HCT116 (cell line): Measurements from ENCODE around the gene ZBTB49. TPM values are rescaled to one million over a fixed set of nuclear protein-coding genes. Genes with fewer than 3 reads are reported as not detected.

Experiments used
- ATAC-seq: fragments of 200-7000 bp; cut with Tn5 transposase; 2 replicates; pipeline ENCODE4 v1.9.1; 2020; ENCODE audit warnings: mild to moderate bottlenecking, moderate library complexity
- BruUV-seq: library from RNA; stranded (reverse); fragments of 400-500 nt; replicated peaks from 2 replicates; lab custom pipeline; 2021; lab: Mats Ljungman, UMichigan
- CTCF ChIA-PET: fragments of 300-600 bp; sonication (Branson Sonifier 250); formaldehyde crosslinking; loops from one replicate; lab custom pipeline; 2021; ENCODE audit warnings: antibody characterized with exemption; lab: Charles Lee
- POLR2A ChIA-PET: fragments of 300-600, 350-600 bp; sonication (Branson Sonifier 250); formaldehyde crosslinking; loops from one replicate; lab custom pipeline; 2021; ENCODE audit warnings: antibody characterized with exemption; lab: Charles Lee
- RAD21 ChIA-PET, 2 experiments: fragments of 300-600 bp; sonication (Branson Sonifier 250); formaldehyde crosslinking; loops; one replicate each; lab custom pipeline; 2023; ENCODE audit warnings: low total read pairs in 2 of 2; ENCODE audit not compliant: uncharacterized antibody in 2 of 2, unreplicated experiment in 2 of 2, low non-redundant PET in 1 of 2; lab: Charles Lee
- DNase-seq: peaks from one replicate; pipeline ENCODE4 v3.0.0-alpha.2; 2010; ENCODE audit warnings: low read depth, low spot score
- H2AFZ ChIP-seq: fragments of 200-600 bp; shearing (Covaris generic), sonication (generic); 2 replicates; pipeline ENCODE4 v1.6.1; 2017; ENCODE audit warnings: low read depth, mixed run types, mixed read lengths, antibody characterized with exemption, low read length; ENCODE audit not compliant: poor library complexity, severe bottlenecking
- H3K27ac ChIP-seq: 2 replicates; pipeline ENCODE4 v1.5.1; 2012; ENCODE audit warnings: low read depth, low read length
- H3K27me3 ChIP-seq: fragments of 200-600 bp; sonication (generic); 2 replicates; pipeline ENCODE4 v1.6.1; 2016; ENCODE audit warnings: mixed run types, low read length, mixed read lengths; ENCODE audit not compliant: insufficient read depth
- H3K36me3 ChIP-seq, 2 experiments: fragments of 200-500 bp in 1 of 2; fragments of 200-600 bp in 1 of 2; sonication (Bioruptor generic) in 1 of 2; sonication (generic) in 1 of 2; 2 replicates each; pipeline versions ENCODE4 v1.5.1 to v1.6.1; 2014 to 2016; ENCODE audit warnings: low read length in 2 of 2, inconsistent platforms in 1 of 2, mixed read lengths in 1 of 2, mixed run types in 1 of 2; ENCODE audit not compliant: insufficient read depth in 2 of 2, control insufficient read depth in 1 of 2
- H3K4me1 ChIP-seq, 2 experiments: fragments of 200-600 bp in 1 of 2; sonication (generic) in 1 of 2; 2 replicates each; pipeline versions ENCODE4 v1.5.1 to v1.6.1; 2012 to 2017; ENCODE audit warnings: low read length in 2 of 2, inconsistent platforms in 1 of 2, mild to moderate bottlenecking in 1 of 2, mixed read lengths in 1 of 2, mixed run types in 1 of 2, moderate library complexity in 1 of 2; ENCODE audit not compliant: insufficient read depth in 2 of 2, control insufficient read depth in 1 of 2
- H3K4me2 ChIP-seq: fragments of 200-600 bp; sonication (generic); 2 replicates; pipeline ENCODE4 v1.6.1; 2017; ENCODE audit warnings: mixed run types, low read length, mixed read lengths
- H3K4me3 ChIP-seq, 2 experiments: fragments of 200-600 bp in 1 of 2; sonication (generic) in 1 of 2; replicated peaks in 1 of 2; 2 replicates each; pipeline ENCODE4 v1.5.1; 2011 to 2016; ENCODE audit warnings: low read length in 2 of 2, control low read depth in 1 of 2, low read depth in 1 of 2, mild to moderate bottlenecking in 1 of 2, mixed read lengths in 1 of 2, mixed run types in 1 of 2
- H3K79me2 ChIP-seq: fragments of 200-600 bp; sonication (generic); 2 replicates; pipeline ENCODE4 v1.6.1; 2017; ENCODE audit warnings: mild to moderate bottlenecking, mixed run types, low read length, moderate library complexity, mixed read lengths; ENCODE audit not compliant: insufficient read depth
- H3K9ac ChIP-seq: fragments of 200-600 bp; sonication (generic); 2 replicates; pipeline ENCODE4 v1.6.1; 2016; ENCODE audit warnings: low read length, mixed read lengths
- H3K9me2 ChIP-seq: fragments of 200-600 bp; sonication (generic), shearing (Covaris generic); 2 replicates; pipeline ENCODE4 v1.6.1; 2017; ENCODE audit warnings: mixed run types, mild to moderate bottlenecking, moderate library complexity; ENCODE audit not compliant: insufficient read depth
- H3K9me3 ChIP-seq, 2 experiments: fragments of 200-500 bp in 1 of 2; fragments of 200-600 bp in 1 of 2; sonication (Bioruptor generic) in 1 of 2; sonication (generic) in 1 of 2; 2 replicates each; pipeline ENCODE4 v1.6.1; 2014 to 2017; ENCODE audit warnings: low read length in 2 of 2, mixed read lengths in 2 of 2, inconsistent platforms in 1 of 2, low read depth in 1 of 2, mild to moderate bottlenecking in 1 of 2, mixed run types in 1 of 2, moderate library complexity in 1 of 2; ENCODE audit not compliant: control insufficient read depth in 1 of 2, insufficient read depth in 1 of 2
- H4K20me1 ChIP-seq: fragments of 200-600 bp; sonication (generic), shearing (Covaris generic); 2 replicates; pipeline ENCODE4 v1.6.1; 2017; ENCODE audit warnings: mixed run types, mild to moderate bottlenecking, moderate library complexity; ENCODE audit not compliant: insufficient read depth
- ELF1 ChIP-seq: IDR thresholded peaks from 2 replicates; pipeline ENCODE4 v1.6.1; 2012; ENCODE audit warnings: low read depth, borderline replicate concordance
- EZH2phosphoT487 ChIP-seq: fragments of 200-600 bp; IDR thresholded peaks from 2 replicates; pipeline ENCODE4 v1.6.1; 2018; ENCODE audit warnings: antibody characterized with exemption, borderline replicate concordance
- FOSL1 ChIP-seq: IDR thresholded peaks from 2 replicates; pipeline ENCODE4 v1.6.1; 2012; ENCODE audit warnings: low read depth
- JUND ChIP-seq: IDR thresholded peaks from 2 replicates; pipeline ENCODE4 v1.6.1; 2012
- RAD21 ChIP-seq: IDR thresholded peaks from 2 replicates; pipeline ENCODE4 v1.6.1; 2012; ENCODE audit warnings: low read depth, mild to moderate bottlenecking
- SIN3A ChIP-seq: IDR thresholded peaks from 2 replicates; pipeline ENCODE4 v1.6.1; 2012; ENCODE audit warnings: low read depth
- SP1 ChIP-seq: IDR thresholded peaks from 2 replicates; pipeline ENCODE4 v1.6.1; 2012; ENCODE audit warnings: low read depth
- TCF7L2 ChIP-seq: IDR thresholded peaks from 2 replicates; pipeline ENCODE4 v1.7.0; 2011; ENCODE audit warnings: borderline replicate concordance, inconsistent platforms; ENCODE audit not compliant: insufficient read depth, insufficient read length; ENCODE audit errors: extremely low read depth
- YY1 ChIP-seq: IDR thresholded peaks from 2 replicates; pipeline ENCODE4 v1.6.1; 2011; ENCODE audit warnings: low read length, low read depth, moderate library complexity, mild to moderate bottlenecking; ENCODE audit not compliant: insufficient replicate concordance; ENCODE audit errors: extremely low read depth
- ZFX ChIP-seq: fragments of 450-650 bp; IDR thresholded peaks from 2 replicates; pipeline ENCODE4 v1.6.1; 2017
- intact Hi-C: fragments of 100-400 bp; cut with micrococcal nuclease; formaldehyde crosslinking; loops from 2 replicates; pipeline ENCODE4 v1.10.0; 2022
- total RNA-seq: library from RNA; stranded (reverse); gene quantifications from one replicate; pipeline ENCODE4 v1.2.1, GENCODE V29; 2021; ENCODE audit not compliant: unreplicated experiment
- TF ChIP-seq, protein P1 (sequence below): IDR thresholded peaks from 2 replicates; pipeline ENCODE4 v1.6.1; 2012
- TF ChIP-seq, protein P2 (sequence below), 3 experiments: fragments of 200-600 bp in 1 of 3; sonication (generic) in 1 of 3; IDR thresholded peaks in 2 of 3; conservative IDR thresholded peaks in 1 of 3; 2 replicates each; pipeline ENCODE4 v1.5.1; 2012 to 2017; ENCODE audit warnings: low read depth in 2 of 3, low read length in 2 of 3, antibody characterized with exemption in 1 of 3, borderline replicate concordance in 1 of 3, control low read depth in 1 of 3, mild to moderate bottlenecking in 1 of 3, mixed read lengths in 1 of 3, mixed run types in 1 of 3, moderate library complexity in 1 of 3; ENCODE audit not compliant: insufficient read depth in 1 of 3

The ZBTB49 gene
- total RNA-seq, 1 experiment from 2014 or later: 3.9 TPM

DNA sequence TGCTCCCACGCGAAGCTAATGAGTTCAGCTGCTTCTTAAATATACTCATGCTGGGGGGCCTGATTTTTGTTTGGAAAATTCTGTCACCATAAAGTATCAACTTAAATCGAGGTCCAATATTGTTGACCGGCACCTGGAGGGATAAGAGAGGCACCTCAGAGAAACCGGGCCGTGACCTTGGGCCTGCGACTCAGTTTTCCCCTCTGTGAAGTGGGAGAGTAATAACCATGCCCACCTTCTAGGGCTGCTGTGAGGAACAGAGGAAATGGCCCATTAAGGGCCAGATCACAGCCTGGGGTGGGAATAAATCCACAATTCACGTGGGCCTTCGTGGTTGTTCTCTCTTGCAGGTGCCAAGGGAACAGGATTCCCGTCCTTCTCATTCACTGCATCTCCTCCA is 39.4 kb downstream of the ZBTB49 start:
- Histone ChIP-seq H3K27ac (no peak overlapping the region), H3K9ac (no peak overlapping the region), H3K36me3 (no peaks in the 10 kb centered on the region), H2AFZ (no peak overlapping the region), H3K4me2 (no peak overlapping the region), H3K9me3 (no peaks in the 10 kb centered on the region), H3K79me2 (no peaks in the 10 kb centered on the region), H4K20me1 (no peaks in the 10 kb centered on the region), H3K4me3 (no peak overlapping the region), H3K4me1 (peaks cover 0 to under 1% of the 10 kb centered on the region in 2 experiments; a peak in 1 of 4 replicates), H3K9me2 (no peaks in the 10 kb centered on the region), H3K27me3 (no peaks in the 10 kb centered on the region)
- ChIA-PET CTCF (no interaction called here), RAD21 (no interaction called here), POLR2A (no interaction called here)
- no peak for TF ChIP-seq SP1
- TF ChIP-seq, protein P1, sequence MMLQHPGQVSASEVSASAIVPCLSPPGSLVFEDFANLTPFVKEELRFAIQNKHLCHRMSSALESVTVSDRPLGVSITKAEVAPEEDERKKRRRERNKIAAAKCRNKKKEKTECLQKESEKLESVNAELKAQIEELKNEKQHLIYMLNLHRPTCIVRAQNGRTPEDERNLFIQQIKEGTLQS: no peak
- no peak for TF ChIP-seq RAD21
- TF ChIP-seq SIN3A: no peak
- TF ChIP-seq FOSL1: no peak
- TF ChIP-seq ZFX: no peak
- no peak for TF ChIP-seq TCF7L2
- no peak for TF ChIP-seq EZH2phosphoT487
- no peak for TF ChIP-seq JUND
- no peak for TF ChIP-seq YY1
- no peak for TF ChIP-seq ELF1
- TF ChIP-seq, protein P2, sequence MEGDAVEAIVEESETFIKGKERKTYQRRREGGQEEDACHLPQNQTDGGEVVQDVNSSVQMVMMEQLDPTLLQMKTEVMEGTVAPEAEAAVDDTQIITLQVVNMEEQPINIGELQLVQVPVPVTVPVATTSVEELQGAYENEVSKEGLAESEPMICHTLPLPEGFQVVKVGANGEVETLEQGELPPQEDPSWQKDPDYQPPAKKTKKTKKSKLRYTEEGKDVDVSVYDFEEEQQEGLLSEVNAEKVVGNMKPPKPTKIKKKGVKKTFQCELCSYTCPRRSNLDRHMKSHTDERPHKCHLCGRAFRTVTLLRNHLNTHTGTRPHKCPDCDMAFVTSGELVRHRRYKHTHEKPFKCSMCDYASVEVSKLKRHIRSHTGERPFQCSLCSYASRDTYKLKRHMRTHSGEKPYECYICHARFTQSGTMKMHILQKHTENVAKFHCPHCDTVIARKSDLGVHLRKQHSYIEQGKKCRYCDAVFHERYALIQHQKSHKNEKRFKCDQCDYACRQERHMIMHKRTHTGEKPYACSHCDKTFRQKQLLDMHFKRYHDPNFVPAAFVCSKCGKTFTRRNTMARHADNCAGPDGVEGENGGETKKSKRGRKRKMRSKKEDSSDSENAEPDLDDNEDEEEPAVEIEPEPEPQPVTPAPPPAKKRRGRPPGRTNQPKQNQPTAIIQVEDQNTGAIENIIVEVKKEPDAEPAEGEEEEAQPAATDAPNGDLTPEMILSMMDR (IDR thresholded peaks at IDR 0.05 in 2 of 3, conservative IDR thresholded peaks at IDR 0.05 in 1 of 3; ENCODE audit: borderline replicate concordance in 1 of 3, insufficient read depth in 1 of 3, low read depth in 2 of 3, low read length in 2 of 3): no peak
- ATAC-seq (no peak), DNase-seq (no peak)
- intact Hi-C loops: no loop called here
- no TSS peak for BruUV-seq
